Measurements from ENCODE around the gene RPL29.
A peak's percentile ranks its signal among the peaks of the same experiment; 100 is the strongest.
"Not testable (repeated sequence)": the region's sequence is repeated elsewhere in the genome, so short reads cannot be mapped to it uniquely, and the experiment has no call there.

Gene RPL29

GRCh38 chr3:51995346-51996163, at the start of gene RPL29:
Gene RPL29, minus strand, starts transcription at chr3:51995895. Its CDS starts 434 bp downstream, at chr3:51995461.
- DNase-seq: peak; percentile 57 to 85

DNA sequence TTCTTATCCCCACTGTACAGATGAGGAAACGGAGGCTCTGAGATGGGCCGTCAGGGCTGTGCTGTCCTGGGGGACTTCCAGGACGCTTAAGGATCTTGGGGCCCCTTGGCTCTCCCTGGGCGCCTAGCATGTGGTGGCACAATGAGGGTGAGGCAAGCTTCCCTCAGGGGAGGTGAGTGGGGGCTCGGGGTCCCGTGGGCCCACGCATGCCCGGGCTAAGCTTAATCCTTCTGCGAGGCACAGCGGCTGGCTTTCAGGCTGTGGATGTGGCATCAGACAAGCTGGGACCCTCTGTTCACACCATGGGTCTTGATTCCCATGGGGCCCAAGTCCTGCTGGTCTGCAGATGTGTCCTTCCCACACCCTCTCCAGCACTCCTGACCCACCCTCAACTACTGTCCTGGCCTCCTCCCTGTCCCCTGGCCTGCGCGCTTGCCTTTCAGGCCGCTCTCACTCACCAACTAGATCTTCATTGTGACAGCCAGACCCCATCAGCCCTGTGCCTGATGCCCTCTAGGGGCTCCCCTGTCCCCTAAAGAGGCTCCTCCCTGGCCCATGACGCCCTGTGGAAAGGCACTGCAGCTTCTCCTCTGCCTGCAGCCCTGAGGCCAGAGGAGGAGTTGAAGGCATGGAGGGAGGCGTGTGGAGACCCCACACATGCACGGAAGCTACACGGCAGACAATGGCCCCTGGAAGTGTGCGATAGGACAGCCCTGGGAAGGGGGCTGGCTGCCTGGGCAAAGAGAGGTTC, 49.3 kb upstream of the RPL29 start:
- DNase-seq: no peak

DNA sequence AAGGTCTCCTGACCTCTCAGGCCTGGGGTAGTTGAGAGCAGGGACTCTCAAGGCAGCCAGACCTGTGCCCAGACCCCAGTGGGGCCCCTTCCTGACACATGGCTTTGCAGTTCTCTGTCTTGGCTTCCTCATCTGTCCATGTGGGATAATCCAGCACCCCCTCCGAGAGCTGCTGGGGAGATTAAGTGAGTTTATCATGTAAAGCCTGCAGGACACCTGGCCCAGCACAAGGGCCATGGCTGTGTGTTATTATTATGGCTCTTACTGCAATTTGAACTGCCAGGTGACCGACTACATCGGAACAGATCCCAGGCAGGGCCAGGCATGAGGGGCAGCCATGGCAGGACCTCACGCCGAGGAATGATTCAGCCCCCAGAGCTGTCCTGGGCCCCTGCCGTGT, 48.1 kb upstream of the RPL29 start:
- no peak for DNase-seq

GRCh38 chr3:52043039-52043438, 47.3 kb upstream of the RPL29 start:
- DNase-seq: not testable (repeated sequence)

- DNase-seq: peak in 1 of 2 experiments; percentile 45
These were observed 45.5 kb upstream of the RPL29 start for GRCh38 chr3:52041118-52041731.

DNA sequence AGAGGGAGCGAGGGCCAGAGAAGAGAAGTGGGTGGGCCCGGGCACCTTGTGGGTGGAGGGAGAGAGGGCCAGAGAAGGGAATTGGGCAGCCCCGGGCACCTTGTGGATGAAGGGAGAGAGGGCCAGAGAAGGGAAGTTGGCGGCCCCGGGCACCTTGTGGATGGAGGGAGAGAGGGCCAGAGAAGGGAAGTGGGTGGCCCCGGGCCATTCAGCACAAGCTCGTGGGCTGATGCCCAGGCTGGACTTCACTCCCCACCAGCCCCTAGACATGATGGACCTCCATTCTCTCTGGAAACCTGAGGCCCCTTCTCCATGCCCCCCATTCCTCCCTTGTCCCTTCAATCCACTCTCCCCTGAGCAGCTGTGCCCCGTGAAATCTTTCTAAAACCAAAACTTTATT, 44.9 kb upstream of the RPL29 start:
- DNase-seq: no peak

DNA sequence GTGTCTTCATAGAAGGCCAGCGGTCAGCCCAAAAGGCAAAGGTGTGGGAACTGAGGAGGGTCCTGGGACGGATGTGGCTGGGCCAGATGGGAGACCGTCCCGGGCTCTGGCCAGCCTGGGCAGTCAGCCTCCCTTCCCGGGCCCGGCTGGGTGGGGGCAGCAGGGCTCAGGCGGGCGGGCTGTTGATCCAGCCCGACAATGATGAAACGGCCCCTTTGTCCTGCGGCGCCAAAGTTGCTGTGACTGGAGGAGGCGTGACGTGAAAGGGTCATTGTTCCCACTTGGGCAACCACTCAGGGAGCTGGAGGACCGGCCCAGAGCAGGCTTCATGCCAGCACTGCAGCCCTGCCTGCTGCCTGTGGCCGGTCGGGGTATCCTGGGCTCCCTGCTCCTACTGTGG, 44.2 kb upstream of the RPL29 start:
- peak in 1 of 2 experiments; percentile 26 for DNase-seq

DNA sequence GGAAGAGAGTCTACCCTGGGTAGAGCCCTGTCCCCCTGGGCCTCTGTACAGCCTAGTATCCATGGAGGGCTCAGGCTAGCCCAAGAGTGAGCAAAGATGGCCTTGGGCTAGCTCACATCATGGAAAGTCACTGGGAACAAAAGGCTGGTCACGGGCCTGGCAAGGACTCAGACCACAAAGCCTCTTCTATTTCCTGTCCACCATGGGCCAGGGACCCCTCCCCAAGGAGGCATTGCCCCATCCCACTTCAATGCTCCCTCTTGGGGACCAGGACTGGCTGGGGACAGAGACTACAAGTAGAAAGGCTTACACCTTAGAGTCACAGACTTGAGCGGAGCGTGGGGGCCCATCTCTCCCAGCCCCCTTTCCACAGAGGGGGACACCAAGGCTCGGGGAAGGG, 43.7 kb upstream of the RPL29 start:
- DNase-seq: no peak

DNA sequence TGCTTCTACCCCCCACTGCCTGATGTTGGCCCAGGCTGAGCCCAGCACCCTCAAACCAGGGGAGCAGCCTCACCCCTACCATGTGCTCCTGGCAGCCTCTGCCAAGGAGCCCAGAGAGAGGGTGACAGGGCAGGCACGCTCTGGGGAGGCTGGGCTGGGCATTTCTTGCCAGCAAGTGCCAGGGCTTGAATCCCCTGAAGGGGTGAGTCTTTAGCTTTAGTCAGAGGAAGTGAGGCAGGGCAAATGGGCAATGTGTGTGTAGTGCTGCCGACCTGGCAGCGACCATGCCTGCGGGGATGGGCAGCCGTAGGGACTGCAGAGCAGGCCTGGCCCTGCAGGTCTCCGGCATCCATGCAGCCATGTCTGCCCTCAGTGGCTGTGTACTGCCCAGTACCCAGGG, 42.5 kb upstream of the RPL29 start:
- DNase-seq: no peak

DNA sequence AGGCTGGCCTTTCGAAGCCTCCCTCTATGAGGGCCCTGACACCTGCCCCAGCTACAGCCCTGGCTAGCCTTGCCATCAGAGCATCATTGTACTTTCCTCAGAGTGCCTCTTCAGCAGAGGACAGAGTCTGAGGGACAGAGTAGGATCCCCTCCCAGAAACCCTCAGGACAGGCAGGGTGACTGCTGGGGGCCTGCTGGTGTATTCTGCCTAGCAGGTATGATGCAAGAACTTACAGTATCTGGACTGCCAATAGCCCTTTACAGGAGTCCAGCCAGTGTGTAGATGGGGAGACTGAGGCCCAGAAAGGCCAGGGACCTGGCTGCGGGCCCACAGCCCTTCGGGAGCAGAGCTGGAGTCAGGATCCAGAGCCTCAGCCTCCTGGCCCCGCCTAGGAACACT, 41.6 kb upstream of the RPL29 start:
- no peak for DNase-seq

DNA sequence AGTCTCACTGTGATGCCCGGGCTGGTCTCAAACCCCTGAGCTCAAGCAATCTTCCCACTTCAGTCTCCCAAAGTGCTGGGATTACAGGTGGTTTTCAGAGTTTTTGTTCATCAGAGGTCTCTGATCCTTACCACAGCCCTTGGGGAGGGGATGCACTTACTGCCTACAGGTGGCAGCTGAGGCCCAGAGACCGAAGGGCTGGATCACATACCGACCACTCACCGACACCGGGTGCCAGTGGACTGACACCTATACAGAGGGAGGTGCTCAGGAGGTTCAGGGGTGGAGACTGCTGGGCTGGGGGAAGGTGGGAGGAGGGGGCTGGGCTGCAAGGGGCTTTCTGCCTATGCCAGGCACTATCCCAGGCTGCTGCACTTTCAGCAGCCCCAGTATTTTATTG, 41.1 kb upstream of the RPL29 start:
- no peak for DNase-seq

GRCh38 chr3:52036222-52036694, 40.6 kb upstream of the RPL29 start:
- peak in 1 of 2 experiments; percentile 19 for DNase-seq

DNA sequence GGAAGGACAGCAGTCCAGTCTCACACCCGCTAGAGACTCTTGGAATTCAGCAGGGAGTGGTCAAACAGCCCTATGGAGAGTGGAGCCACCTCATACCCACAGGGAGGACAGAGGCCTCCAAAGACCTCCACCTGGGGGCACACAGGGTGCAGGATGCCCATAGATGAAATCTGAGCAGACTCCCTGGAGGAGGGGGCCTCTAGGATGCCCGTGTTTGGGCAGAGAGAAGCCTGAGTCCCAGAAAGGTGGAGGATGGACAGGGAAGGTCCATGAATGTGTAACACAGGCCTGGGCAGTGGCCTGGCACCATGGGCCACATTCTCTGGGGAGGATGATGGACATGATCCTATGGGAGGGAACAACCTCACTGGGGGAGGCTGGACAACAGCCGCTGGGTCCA, 39.0 kb upstream of the RPL29 start:
- no peak for DNase-seq

GRCh38 chr3:52034212-52034611, 38.5 kb upstream of the RPL29 start:
- DNase-seq: no peak

DNA sequence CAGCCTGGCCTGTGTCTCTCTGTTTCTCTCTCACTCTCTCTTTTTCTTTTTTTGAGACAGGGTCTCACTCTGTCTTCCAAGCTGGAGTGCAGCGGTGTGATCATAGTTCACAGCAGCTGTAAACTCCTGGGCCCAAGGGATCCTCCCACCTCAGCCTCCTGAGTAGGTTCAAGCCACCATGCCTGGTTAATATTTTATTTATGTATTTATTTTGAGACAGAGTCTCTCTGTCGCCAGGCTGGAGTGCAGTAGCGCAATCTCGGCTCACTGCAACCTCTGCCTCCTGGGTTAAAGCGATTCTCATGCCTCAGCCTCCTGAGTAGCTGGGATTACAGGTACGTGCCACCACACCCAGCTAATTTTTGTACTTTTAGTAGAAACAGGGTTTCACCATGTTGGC, 38.1 kb upstream of the RPL29 start:
- not testable (repeated sequence) for DNase-seq

GRCh38 chr3:52032702-52033408, 37.2 kb upstream of the RPL29 start:
- peak in 1 of 2 experiments; percentile 44 for DNase-seq

DNA sequence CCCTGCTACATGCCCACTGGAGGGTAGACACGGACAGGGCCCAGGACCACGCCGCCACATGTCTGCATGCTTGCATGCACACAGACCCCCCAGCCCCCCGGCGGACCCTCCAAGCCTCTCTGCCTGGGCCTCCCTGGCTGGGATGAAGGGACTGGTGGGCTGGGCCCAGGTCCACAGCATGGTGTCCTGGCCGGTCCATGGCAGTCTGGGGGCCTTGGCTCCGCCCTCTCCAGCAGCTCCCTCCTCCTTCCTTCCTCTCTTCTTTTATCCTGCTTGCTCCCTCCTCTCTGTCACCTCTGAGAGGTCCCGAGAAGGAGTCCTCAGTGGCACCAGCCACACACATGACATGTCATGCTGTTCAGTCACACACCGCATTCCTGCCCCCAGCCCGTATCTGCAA, 36.2 kb upstream of the RPL29 start:
- no peak for DNase-seq

GRCh38 chr3:52030714-52031310, 35.1 kb upstream of the RPL29 start:
- DNase-seq: no peak

GRCh38 chr3:52029535-52029934, 33.8 kb upstream of the RPL29 start:
- no peak for DNase-seq

DNA sequence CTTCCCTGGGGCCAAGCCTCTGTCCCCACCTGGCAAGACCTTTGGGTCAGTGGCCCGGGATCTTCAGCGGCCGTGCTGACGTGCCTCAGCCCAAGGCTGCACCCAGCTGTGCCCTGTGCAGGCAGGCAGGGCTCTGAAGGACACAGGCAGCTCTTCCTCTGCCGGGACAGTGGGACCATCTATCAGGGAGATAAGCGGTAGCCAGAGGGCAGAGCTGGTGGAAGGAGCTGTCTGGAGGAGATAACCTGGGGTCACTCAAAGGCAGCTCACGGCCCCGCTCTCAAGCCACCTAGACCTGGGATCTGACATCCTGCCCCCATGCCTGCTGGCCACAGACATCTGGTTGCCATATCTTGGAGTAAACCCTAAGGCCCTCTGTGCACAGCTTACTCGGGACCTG, 33.4 kb upstream of the RPL29 start:
- no peak for DNase-seq

- peak in 1 of 2 experiments; percentile 76 for DNase-seq
These were observed 32.9 kb upstream of the RPL29 start for GRCh38 chr3:52028572-52028971.

GRCh38 chr3:52026041-52026440, 30.3 kb upstream of the RPL29 start:
- DNase-seq: peak in 1 of 2 experiments; percentile 56

Data from NCI-H446 (cell line).